HEK293 (cell line): Measurements from ENCODE around the gene PACS1.

Experiments
- CTCF ChIA-PET: fragments of 350-600 bp; formaldehyde crosslinking; extraction: SDS; loops from one replicate; lab custom pipeline; 2021; ENCODE audit warnings: antibody characterized with exemption; lab: Yijun Ruan, JAX
- POLR2A ChIA-PET: fragments of 300-600 bp; formaldehyde crosslinking; extraction: SDS; loops from one replicate; lab custom pipeline; 2020; ENCODE audit warnings: antibody characterized with exemption, inconsistent platforms; lab: Yijun Ruan, JAX
- H3K27ac ChIP-seq: fragments of 200-500 bp; sonication (Bioruptor generic); 2 replicates; pipeline ENCODE4 v1.5.1; 2014; ENCODE audit warnings: low read depth, low read length, control low read depth, inconsistent platforms; ENCODE audit errors: extremely low read depth
- H3K36me3 ChIP-seq, 2 experiments: fragments of 200-500 bp in 1 of 2; sonication (Bioruptor generic) in 1 of 2; 1 replicate in 1 of 2; 2 replicates in 1 of 2; pipeline ENCODE4 v1.5.1; 2014 to 2017; ENCODE audit warnings: inconsistent platforms in 2 of 2, low read length in 2 of 2; ENCODE audit not compliant: control insufficient read depth in 2 of 2, insufficient read depth in 1 of 2
- H3K4me1 ChIP-seq: fragments of 200-500 bp; sonication (Bioruptor generic); 2 replicates; pipeline ENCODE4 v1.5.1; 2014; ENCODE audit warnings: mild to moderate bottlenecking, low read length, inconsistent platforms; ENCODE audit not compliant: control insufficient read depth, insufficient read depth
- H3K4me3 ChIP-seq: 2 replicates; pipeline ENCODE4 v1.5.1; 2011; ENCODE audit warnings: low read depth, mild to moderate bottlenecking, control low read depth, low read length, moderate library complexity
- H3K9me3 ChIP-seq: fragments of 200-500 bp; sonication (Bioruptor generic); 2 replicates; pipeline ENCODE4 v1.5.1; 2014; ENCODE audit warnings: low read depth, low read length, inconsistent platforms; ENCODE audit not compliant: control insufficient read depth, insufficient read depth
- GFI1B ChIP-seq: fragments of 450-650 bp; formaldehyde crosslinking; IDR thresholded peaks from 2 replicates; pipeline ENCODE4 v1.5.1; 2016; ENCODE audit warnings: missing biosample characterization, missing genetic modification characterization
- SCRT2 ChIP-seq: fragments of 450-650 bp; formaldehyde crosslinking; IDR thresholded peaks from 2 replicates; pipeline ENCODE4 v1.5.1; 2016; ENCODE audit warnings: missing biosample characterization, missing genetic modification characterization
- ZFP69B ChIP-seq: fragments of 450-650 bp; formaldehyde crosslinking; IDR thresholded peaks from 2 replicates; pipeline ENCODE4 v1.5.1; 2016; ENCODE audit warnings: missing biosample characterization, missing genetic modification characterization
- ZNF10 ChIP-seq: fragments of 450-650 bp; formaldehyde crosslinking; IDR thresholded peaks from 2 replicates; pipeline ENCODE4 v1.5.1; 2017; ENCODE audit warnings: missing biosample characterization, missing genetic modification characterization
- ZNF114 ChIP-seq: fragments of 450-650 bp; formaldehyde crosslinking; IDR thresholded peaks from 2 replicates; pipeline ENCODE4 v1.5.0; 2017; ENCODE audit warnings: missing biosample characterization, missing genetic modification characterization
- ZNF274 ChIP-seq, 2 experiments: fragments of 200-500 bp in 1 of 2; fragments of 450-650 bp in 1 of 2; sonication (Bioruptor generic) in 1 of 2; formaldehyde crosslinking in 1 of 2; IDR thresholded peaks; 2 replicates each; pipeline versions ENCODE4 v1.5.1 to v1.6.1; 2014 to 2016; ENCODE audit warnings: borderline replicate concordance in 1 of 2, inconsistent platforms in 1 of 2, low read length in 1 of 2, missing biosample characterization in 1 of 2, missing genetic modification characterization in 1 of 2
- ZNF324 ChIP-seq: fragments of 450-650 bp; formaldehyde crosslinking; IDR thresholded peaks from 2 replicates; pipeline ENCODE4 v1.5.1; 2016; ENCODE audit warnings: missing biosample characterization, missing genetic modification characterization
- ZNF423 ChIP-seq: fragments of 450-650 bp; formaldehyde crosslinking; IDR thresholded peaks from 2 replicates; pipeline ENCODE4 v1.5.1; 2016; ENCODE audit warnings: missing biosample characterization, missing genetic modification characterization
- ZNF530 ChIP-seq: fragments of 450-650 bp; formaldehyde crosslinking; IDR thresholded peaks from 2 replicates; pipeline ENCODE4 v1.5.1; 2016; ENCODE audit warnings: low read depth, missing biosample characterization, missing genetic modification characterization
- ZNF664 ChIP-seq: fragments of 450-650 bp; formaldehyde crosslinking; IDR thresholded peaks from 2 replicates; pipeline ENCODE4 v1.5.1; 2016; ENCODE audit warnings: missing biosample characterization, missing genetic modification characterization
- TF ChIP-seq, protein P1 (sequence below): fragments of 450-650 bp; formaldehyde crosslinking; IDR thresholded peaks from 2 replicates; pipeline ENCODE4 v1.5.1; 2016; ENCODE audit warnings: missing biosample characterization, missing genetic modification characterization
- TF ChIP-seq, protein P2 (sequence below): fragments of 450-650 bp; formaldehyde crosslinking; IDR thresholded peaks from 2 replicates; pipeline ENCODE4 v1.5.1; 2016; ENCODE audit warnings: missing biosample characterization, missing genetic modification characterization
- TF ChIP-seq, protein P3 (sequence below): fragments of 450-650 bp; IDR thresholded peaks from 2 replicates; pipeline ENCODE4 v1.5.1; 2018; ENCODE audit warnings: missing biosample characterization, missing genetic modification characterization
- TF ChIP-seq, protein P4 (sequence below): fragments of 450-650 bp; formaldehyde crosslinking; IDR thresholded peaks from 2 replicates; pipeline ENCODE4 v1.5.1; 2016; ENCODE audit warnings: missing biosample characterization, missing genetic modification characterization
- TF ChIP-seq, protein P5 (sequence below): fragments of 450-650 bp; formaldehyde crosslinking; IDR thresholded peaks from 2 replicates; pipeline ENCODE4 v1.5.1; 2016; ENCODE audit warnings: missing biosample characterization, missing genetic modification characterization
- TF ChIP-seq, protein P6 (sequence below): fragments of 450-650 bp; formaldehyde crosslinking; IDR thresholded peaks from 2 replicates; pipeline ENCODE4 v1.5.1; 2016; ENCODE audit warnings: missing biosample characterization, missing genetic modification characterization
- TF ChIP-seq, protein P7 (sequence below): fragments of 450-650 bp; formaldehyde crosslinking; IDR thresholded peaks from 2 replicates; pipeline ENCODE4 v1.5.1; 2016; ENCODE audit warnings: missing biosample characterization, missing genetic modification characterization, borderline replicate concordance

Gene PACS1

DNA sequence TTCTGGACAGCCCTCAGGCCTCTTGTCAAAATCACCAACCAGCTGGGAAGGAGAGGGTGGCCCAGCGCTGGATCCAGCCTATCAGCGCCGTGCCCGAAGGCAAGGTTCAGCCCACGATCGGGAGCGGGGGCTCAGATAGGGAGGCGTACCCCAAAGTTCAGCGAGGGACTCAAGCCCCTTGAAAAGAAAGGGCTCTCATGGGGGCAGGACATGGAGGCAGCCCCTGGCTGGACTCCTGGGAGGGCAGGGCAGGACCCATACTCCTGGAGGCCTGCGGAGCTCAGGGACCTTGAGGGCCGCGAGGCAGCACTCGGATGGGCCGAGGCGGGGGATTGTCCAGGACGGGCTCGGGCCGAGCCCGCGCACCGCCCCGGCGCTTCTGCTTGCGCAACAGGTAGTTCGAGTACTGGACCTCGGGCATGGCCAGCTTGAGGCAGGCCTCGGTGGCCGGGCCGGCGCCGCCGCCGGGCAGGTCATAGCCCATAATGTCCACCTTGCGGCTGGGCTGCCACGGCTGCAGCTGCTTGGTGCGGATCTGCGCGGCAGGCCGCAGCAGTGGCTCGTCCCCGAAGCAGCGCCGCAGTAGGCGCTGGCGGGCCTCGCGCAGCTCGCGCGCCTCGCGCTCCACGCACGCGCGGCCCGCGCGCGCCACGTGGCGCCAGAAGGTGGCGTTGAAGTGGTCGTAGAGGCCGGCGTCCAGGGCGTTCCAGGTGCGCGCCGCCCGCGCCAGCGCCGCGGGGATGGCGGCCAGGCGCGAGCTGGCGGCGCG lies 27.7 kb upstream of the PACS1 start (continued):
- TF ChIP-seq, protein P1, sequence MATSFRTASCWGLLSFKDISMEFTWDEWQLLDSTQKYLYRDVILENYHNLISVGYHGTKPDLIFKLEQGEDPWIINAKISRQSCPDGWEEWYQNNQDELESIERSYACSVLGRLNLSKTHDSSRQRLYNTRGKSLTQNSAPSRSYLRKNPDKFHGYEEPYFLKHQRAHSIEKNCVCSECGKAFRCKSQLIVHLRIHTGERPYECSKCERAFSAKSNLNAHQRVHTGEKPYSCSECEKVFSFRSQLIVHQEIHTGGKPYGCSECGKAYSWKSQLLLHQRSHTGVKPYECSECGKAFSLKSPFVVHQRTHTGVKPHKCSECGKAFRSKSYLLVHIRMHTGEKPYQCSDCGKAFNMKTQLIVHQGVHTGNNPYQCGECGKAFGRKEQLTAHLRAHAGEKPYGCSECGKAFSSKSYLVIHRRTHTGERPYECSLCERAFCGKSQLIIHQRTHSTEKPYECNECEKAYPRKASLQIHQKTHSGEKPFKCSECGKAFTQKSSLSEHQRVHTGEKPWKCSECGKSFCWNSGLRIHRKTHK (tag by site-specific recombination): no peak
- TF ChIP-seq SCRT2: no peak
- TF ChIP-seq, all 188 proteins: peak for 0

DNA sequence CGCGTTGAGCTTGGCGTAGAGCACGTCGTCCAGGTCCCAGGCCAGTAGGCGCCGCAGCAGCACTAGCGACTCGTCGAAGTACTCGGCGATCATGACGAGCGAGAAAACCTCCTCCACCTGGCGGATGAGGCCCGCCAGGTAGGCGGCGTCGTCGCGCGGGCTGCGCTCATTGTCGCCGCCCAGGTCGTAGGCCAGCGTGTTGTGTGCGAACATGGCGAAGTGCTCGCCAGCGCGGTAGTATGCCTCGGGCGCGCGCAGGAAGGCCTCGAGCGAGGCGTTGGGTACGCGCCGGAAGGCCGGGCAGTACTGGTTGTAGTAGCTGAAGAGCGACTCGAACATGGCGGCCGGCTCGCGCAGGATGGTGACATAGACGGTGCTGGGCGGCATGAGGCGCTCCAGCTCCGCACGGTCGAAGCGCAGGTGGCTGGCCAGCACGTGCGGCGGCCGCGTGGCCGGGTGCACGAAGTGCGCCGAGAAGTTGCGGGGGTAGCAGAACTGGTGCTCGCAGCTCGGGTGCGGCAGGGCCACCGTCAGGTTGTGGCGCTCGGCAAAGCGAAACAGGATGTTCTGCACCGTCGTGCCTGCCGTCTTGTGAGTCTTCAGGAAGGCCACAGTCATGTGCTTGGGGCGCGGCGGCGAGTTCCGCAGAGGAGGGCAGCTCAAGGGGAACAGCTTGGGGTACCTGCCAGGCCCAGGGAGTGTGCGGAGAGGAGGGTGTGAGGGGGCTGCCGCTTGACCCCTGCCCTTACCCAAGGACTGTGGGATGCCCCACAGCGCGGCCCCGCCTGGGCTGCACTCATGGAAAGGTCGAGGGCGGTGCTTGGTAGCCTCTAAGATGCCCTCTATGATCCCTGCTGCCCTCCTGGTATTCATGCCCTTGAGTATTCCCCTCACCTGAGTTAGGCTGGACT lies 26.8 kb upstream of the PACS1 start:
- ChIA-PET POLR2A (no interaction called here), CTCF (interaction anchor here (0.5 to 5.3 kb wide), 10 partner anchors 12 to 246 kb away, joined by 3 to 49 read pairs (median 4); no protein-coding TSS in a partner anchor)
- no peaks in the 10 kb centered on the region for H3K9me3 ChIP-seq
- no peaks in the 10 kb centered on the region for H3K4me1 ChIP-seq
- no peak overlapping the region for H3K27ac ChIP-seq
- H3K4me3 ChIP-seq: no peak overlapping the region
- no peaks in the 10 kb centered on the region for H3K36me3 ChIP-seq
- TF ChIP-seq ZNF530 (tag by site-specific recombination): no peak
- TF ChIP-seq ZNF114 (tag by site-specific recombination): no peak
- TF ChIP-seq, protein P2, sequence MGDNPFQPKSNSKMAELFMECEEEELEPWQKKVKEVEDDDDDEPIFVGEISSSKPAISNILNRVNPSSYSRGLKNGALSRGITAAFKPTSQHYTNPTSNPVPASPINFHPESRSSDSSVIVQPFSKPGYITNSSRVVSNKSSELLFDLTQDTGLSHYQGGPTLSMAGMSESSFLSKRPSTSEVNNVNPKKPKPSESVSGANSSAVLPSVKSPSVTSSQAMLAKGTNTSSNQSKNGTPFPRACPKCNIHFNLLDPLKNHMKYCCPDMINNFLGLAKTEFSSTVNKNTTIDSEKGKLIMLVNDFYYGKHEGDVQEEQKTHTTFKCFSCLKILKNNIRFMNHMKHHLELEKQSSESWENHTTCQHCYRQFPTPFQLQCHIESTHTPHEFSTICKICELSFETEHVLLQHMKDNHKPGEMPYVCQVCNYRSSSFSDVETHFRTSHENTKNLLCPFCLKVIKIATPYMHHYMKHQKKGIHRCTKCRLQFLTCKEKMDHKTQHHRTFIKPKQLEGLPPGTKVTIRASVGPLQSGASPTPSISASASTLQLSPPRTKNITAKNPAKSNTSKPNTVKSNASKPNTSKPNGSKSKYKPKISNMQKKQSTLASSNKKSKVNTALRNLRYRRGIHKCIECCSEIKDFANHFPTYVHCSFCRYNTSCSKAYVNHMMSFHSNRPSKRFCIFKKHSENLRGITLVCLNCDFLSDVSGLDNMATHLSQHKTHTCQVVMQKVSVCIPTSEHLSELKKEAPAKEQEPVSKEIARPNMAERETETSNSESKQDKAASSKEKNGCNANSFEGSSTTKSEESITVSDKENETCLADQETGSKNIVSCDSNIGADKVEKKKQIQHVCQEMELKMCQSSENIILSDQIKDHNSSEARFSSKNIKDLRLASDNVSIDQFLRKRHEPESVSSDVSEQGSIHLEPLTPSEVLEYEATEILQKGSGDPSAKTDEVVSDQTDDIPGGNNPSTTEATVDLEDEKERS (tag by site-specific recombination): no peak
- TF ChIP-seq, protein P3, sequence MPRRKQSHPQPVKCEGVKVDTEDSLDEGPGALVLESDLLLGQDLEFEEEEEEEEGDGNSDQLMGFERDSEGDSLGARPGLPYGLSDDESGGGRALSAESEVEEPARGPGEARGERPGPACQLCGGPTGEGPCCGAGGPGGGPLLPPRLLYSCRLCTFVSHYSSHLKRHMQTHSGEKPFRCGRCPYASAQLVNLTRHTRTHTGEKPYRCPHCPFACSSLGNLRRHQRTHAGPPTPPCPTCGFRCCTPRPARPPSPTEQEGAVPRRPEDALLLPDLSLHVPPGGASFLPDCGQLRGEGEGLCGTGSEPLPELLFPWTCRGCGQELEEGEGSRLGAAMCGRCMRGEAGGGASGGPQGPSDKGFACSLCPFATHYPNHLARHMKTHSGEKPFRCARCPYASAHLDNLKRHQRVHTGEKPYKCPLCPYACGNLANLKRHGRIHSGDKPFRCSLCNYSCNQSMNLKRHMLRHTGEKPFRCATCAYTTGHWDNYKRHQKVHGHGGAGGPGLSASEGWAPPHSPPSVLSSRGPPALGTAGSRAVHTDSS (tag by site-specific recombination): no peak
- TF ChIP-seq, protein P4, sequence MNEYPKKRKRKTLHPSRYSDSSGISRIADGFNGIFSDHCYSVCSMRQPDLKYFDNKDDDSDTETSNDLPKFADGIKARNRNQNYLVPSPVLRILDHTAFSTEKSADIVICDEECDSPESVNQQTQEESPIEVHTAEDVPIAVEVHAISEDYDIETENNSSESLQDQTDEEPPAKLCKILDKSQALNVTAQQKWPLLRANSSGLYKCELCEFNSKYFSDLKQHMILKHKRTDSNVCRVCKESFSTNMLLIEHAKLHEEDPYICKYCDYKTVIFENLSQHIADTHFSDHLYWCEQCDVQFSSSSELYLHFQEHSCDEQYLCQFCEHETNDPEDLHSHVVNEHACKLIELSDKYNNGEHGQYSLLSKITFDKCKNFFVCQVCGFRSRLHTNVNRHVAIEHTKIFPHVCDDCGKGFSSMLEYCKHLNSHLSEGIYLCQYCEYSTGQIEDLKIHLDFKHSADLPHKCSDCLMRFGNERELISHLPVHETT: no peak
- no peak for TF ChIP-seq ZNF423 (tag by site-specific recombination)
- no peak for TF ChIP-seq ZNF324 (tag by site-specific recombination)
- no peak for TF ChIP-seq ZNF664 (tag by site-specific recombination)
- no peak for TF ChIP-seq ZNF274 (IDR thresholded peaks at IDR 0.05; ENCODE audit: low read length)
- no peak for TF ChIP-seq ZNF274 (tag by site-specific recombination; IDR thresholded peaks at IDR 0.05; ENCODE audit: borderline replicate concordance)
- TF ChIP-seq ZFP69B (tag by site-specific recombination): no peak
- TF ChIP-seq, protein P5, sequence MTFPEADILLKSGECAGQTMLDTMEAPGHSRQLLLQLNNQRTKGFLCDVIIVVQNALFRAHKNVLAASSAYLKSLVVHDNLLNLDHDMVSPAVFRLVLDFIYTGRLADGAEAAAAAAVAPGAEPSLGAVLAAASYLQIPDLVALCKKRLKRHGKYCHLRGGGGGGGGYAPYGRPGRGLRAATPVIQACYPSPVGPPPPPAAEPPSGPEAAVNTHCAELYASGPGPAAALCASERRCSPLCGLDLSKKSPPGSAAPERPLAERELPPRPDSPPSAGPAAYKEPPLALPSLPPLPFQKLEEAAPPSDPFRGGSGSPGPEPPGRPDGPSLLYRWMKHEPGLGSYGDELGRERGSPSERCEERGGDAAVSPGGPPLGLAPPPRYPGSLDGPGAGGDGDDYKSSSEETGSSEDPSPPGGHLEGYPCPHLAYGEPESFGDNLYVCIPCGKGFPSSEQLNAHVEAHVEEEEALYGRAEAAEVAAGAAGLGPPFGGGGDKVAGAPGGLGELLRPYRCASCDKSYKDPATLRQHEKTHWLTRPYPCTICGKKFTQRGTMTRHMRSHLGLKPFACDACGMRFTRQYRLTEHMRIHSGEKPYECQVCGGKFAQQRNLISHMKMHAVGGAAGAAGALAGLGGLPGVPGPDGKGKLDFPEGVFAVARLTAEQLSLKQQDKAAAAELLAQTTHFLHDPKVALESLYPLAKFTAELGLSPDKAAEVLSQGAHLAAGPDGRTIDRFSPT (tag by site-specific recombination): no peak
- TF ChIP-seq, protein P6, sequence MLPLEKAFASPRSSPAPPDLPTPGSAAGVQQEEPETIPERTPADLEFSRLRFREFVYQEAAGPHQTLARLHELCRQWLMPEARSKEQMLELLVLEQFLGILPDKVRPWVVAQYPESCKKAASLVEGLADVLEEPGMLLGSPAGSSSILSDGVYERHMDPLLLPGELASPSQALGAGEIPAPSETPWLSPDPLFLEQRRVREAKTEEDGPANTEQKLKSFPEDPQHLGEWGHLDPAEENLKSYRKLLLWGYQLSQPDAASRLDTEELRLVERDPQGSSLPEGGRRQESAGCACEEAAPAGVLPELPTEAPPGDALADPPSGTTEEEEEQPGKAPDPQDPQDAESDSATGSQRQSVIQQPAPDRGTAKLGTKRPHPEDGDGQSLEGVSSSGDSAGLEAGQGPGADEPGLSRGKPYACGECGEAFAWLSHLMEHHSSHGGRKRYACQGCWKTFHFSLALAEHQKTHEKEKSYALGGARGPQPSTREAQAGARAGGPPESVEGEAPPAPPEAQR (tag by site-specific recombination): no peak
- TF ChIP-seq, protein P7, sequence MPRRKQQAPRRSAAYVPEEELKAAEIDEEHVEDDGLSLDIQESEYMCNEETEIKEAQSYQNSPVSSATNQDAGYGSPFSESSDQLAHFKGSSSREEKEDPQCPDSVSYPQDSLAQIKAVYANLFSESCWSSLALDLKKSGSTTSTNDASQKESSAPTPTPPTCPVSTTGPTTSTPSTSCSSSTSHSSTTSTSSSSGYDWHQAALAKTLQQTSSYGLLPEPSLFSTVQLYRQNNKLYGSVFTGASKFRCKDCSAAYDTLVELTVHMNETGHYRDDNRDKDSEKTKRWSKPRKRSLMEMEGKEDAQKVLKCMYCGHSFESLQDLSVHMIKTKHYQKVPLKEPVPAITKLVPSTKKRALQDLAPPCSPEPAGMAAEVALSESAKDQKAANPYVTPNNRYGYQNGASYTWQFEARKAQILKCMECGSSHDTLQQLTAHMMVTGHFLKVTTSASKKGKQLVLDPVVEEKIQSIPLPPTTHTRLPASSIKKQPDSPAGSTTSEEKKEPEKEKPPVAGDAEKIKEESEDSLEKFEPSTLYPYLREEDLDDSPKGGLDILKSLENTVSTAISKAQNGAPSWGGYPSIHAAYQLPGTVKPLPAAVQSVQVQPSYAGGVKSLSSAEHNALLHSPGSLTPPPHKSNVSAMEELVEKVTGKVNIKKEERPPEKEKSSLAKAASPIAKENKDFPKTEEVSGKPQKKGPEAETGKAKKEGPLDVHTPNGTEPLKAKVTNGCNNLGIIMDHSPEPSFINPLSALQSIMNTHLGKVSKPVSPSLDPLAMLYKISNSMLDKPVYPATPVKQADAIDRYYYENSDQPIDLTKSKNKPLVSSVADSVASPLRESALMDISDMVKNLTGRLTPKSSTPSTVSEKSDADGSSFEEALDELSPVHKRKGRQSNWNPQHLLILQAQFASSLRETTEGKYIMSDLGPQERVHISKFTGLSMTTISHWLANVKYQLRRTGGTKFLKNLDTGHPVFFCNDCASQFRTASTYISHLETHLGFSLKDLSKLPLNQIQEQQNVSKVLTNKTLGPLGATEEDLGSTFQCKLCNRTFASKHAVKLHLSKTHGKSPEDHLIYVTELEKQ (tag by site-specific recombination): no peak
- TF ChIP-seq ZNF10 (tag by site-specific recombination): no peak
- no peak for TF ChIP-seq GFI1B
